HEK293T (cell line): ENCODE data around the gene CHCHD10.

Experiments
- CTCF ChIA-PET: fragments of 350-600 bp; formaldehyde crosslinking; extraction: SDS; loops from one replicate; lab custom pipeline; 2021; ENCODE audit warnings: antibody characterized with exemption, inconsistent platforms; lab: Yijun Ruan, JAX
- POLR2A ChIA-PET: fragments of 350-600 bp; formaldehyde crosslinking; extraction: SDS; loops from one replicate; lab custom pipeline; 2020; ENCODE audit warnings: antibody characterized with exemption, inconsistent platforms; lab: Yijun Ruan, JAX
- DNase-seq: peaks from one replicate; pipeline ENCODE4 v3.0.0; 2012; ENCODE audit warnings: mixed read lengths; ENCODE audit errors: extremely low spot score
- ARNT ChIP-seq: fragments of 450-650 bp; IDR thresholded peaks from 2 replicates; pipeline ENCODE4 v1.6.1; 2017; ENCODE audit warnings: mild to moderate bottlenecking
- BHLHE40 ChIP-seq: fragments of 450-650 bp; IDR thresholded peaks from 2 replicates; pipeline ENCODE4 v1.6.1; 2016; ENCODE audit warnings: mild to moderate bottlenecking, moderate library complexity, borderline replicate concordance
- CTBP1 ChIP-seq: fragments of 450-650 bp; IDR thresholded peaks from 2 replicates; pipeline ENCODE4 v1.6.1; 2016; ENCODE audit warnings: borderline replicate concordance
- ELF4 ChIP-seq: fragments of 450-650 bp; IDR thresholded peaks from 2 replicates; pipeline ENCODE4 v1.6.1; 2017; ENCODE audit warnings: antibody characterized with exemption
- FOXA1 ChIP-seq: fragments of 450-650 bp; IDR thresholded peaks from 2 replicates; pipeline ENCODE4 v1.6.1; 2016; ENCODE audit warnings: mild to moderate bottlenecking
- FOXK2 ChIP-seq: fragments of 450-650 bp; IDR thresholded peaks from 2 replicates; pipeline ENCODE4 v1.6.1; 2016; ENCODE audit warnings: mild to moderate bottlenecking
- FOXM1 ChIP-seq: fragments of 450-650 bp; IDR thresholded peaks from 2 replicates; pipeline ENCODE4 v1.6.1; 2017; ENCODE audit warnings: mild to moderate bottlenecking, borderline replicate concordance
- HDGF ChIP-seq: fragments of 450-650 bp; IDR thresholded peaks from 2 replicates; pipeline ENCODE4 v1.6.1; 2017; ENCODE audit warnings: antibody characterized with exemption, borderline replicate concordance
- L3MBTL2 ChIP-seq: fragments of 450-650 bp; conservative IDR thresholded peaks from 2 replicates; pipeline ENCODE4 v1.6.1; 2016; ENCODE audit warnings: mild to moderate bottlenecking
- LEF1 ChIP-seq: fragments of 450-650 bp; IDR thresholded peaks from 2 replicates; pipeline ENCODE4 v1.6.1; 2017; ENCODE audit warnings: mild to moderate bottlenecking, borderline replicate concordance
- NFRKB ChIP-seq: fragments of 450-650 bp; IDR thresholded peaks from 2 replicates; pipeline ENCODE4 v1.6.1; 2016; ENCODE audit warnings: mild to moderate bottlenecking, moderate library complexity
- SP1 ChIP-seq: fragments of 450-650 bp; IDR thresholded peaks from 2 replicates; pipeline ENCODE4 v1.6.1; 2017
- SUZ12 ChIP-seq: fragments of 450-650 bp; IDR thresholded peaks from 2 replicates; pipeline ENCODE4 v1.6.1; 2016; ENCODE audit warnings: mild to moderate bottlenecking
- TARDBP ChIP-seq: fragments of 450-650 bp; IDR thresholded peaks from 2 replicates; pipeline ENCODE4 v1.6.1; 2016
- ZNF384 ChIP-seq: fragments of 450-650 bp; IDR thresholded peaks from 2 replicates; pipeline ENCODE4 v1.6.1; 2016
- TF ChIP-seq, protein P1 (sequence below): fragments of 450-650 bp; IDR thresholded peaks from 2 replicates; pipeline ENCODE4 v1.6.1; 2016

Gene CHCHD10

DNA sequence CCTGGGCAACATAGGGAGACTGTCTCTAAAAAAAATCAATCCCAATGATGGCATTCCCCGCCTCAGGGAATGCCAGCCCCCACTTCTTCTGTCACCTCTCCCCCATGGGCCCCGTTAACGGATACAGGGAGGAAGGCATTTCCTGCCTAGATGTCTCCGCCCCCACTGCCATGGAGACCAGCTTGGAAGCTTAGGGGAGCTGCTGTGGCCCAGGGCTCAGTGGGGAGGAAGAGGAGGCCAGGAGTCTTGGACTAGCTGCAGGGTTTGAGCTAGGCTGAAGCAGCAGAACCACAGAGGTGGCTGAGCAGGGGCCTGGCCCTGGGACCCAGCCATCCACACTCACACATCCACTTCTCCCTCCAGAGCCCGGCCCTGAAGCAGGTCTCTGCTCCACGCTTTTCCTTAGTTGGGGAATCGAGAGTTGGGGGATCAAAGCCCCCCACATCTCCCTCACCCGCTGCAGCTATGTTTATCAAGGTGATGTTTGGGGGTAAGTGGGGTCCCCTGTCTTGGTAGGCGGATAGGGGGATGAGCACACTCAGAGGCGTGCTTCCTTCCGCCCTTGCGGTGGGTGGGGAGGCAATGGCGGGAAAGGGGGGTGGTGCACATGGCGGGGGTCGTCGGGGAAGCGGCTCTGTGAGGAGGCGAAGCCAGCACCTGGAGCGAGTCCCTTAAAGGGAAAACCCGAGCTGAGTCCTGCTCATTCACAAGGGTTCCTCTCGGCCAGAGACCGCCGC lies 4.8 kb downstream of the CHCHD10 start, which contains the start of gene C22orf15:
TSS of gene C22orf15 (plus strand) at position 149 of the 737 bp plus-strand sequence. CDS start at position 466, 317 bp downstream.
- POLR2A ChIA-PET, result interaction anchor here (1.2 to 3.0 kb wide), 3 partner anchors 8 to 95 kb away, joined by 3 to 14 read pairs (median 8); partner anchors contain the start of genes SLC2A11 and ZNF70
- TF ChIP-seq ARNT (no peak), FOXM1 (no peak), HDGF (no peak), L3MBTL2 (no peak), CTBP1 (no peak), SP1 (no peak), FOXK2 (no peak), TARDBP (no peak), SUZ12 (no peak), FOXA1 (no peak), ZNF384 (no peak), ELF4 (no peak), NFRKB (no peak), BHLHE40 (no peak), LEF1 (no peak)
- TF ChIP-seq, protein P1, sequence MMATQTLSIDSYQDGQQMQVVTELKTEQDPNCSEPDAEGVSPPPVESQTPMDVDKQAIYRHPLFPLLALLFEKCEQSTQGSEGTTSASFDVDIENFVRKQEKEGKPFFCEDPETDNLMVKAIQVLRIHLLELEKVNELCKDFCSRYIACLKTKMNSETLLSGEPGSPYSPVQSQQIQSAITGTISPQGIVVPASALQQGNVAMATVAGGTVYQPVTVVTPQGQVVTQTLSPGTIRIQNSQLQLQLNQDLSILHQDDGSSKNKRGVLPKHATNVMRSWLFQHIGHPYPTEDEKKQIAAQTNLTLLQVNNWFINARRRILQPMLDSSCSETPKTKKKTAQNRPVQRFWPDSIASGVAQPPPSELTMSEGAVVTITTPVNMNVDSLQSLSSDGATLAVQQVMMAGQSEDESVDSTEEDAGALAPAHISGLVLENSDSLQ, result no peak
- DNase-seq, result no peak
- CTCF ChIA-PET, result no interaction called here

DNA sequence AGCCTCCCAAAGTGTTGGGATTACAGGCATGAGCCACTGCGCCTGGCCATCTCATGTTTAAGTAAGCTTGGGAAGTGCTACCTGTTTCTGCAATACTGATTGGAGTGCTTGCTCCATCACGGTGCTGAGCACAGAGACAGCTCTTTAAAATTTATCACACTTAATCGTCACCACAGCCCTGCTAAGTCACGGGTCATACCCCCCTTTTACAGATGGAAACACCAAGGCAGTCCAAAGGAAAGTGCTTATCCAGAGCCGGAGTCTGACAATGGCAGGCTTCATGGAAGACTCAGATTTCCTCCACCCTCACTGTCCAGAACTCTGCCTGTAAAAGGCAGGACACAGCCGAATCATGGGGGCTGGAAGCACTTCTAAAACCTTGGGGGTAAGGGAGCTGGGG lies 7.7 kb downstream of the CHCHD10 start:
- POLR2A ChIA-PET, result interaction anchor here (1.8 kb wide), 1 partner anchor 9 kb away, joined by 7 read pairs; the partner anchor contains the start of gene ZNF70
- TF ChIP-seq FOXK2, result no peak
- TF ChIP-seq CTBP1, result no peak
- no peak for TF ChIP-seq HDGF
- no peak for TF ChIP-seq L3MBTL2
- no peak for TF ChIP-seq SP1
- no peak for TF ChIP-seq LEF1
- TF ChIP-seq NFRKB, result no peak
- no peak for TF ChIP-seq ELF4
- TF ChIP-seq FOXA1, result no peak
- TF ChIP-seq ZNF384, result no peak
- no peak for TF ChIP-seq FOXM1
- TF ChIP-seq, protein P1, result no peak
- no peak for TF ChIP-seq BHLHE40
- TF ChIP-seq SUZ12, result no peak
- TF ChIP-seq TARDBP, result no peak
- TF ChIP-seq ARNT, result no peak
- DNase-seq, result no peak
- CTCF ChIA-PET, result interaction anchor here (1.2 kb wide), 1 partner anchor 8 kb away, joined by 3 read pairs; the partner anchor contains the start of gene CHCHD10

DNA sequence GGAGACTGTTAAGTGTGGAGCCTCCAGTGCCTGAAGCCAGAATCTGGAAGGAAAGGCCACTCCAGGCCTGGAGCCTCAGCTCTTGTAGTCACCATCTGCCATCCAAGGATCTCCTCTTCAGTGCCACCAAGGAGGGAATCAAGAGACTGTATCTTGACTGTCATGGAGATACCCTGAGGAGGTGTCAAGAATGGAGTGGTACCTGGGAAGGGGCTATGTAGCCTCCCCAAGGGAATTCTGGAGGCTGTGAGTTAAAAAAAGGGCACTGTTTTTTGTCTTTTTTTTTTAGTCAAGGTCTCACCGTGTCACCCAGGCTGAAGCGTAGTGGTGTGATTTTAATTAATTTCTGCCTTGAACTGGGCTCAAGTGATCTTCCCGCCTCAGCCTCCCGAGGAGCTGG lies 8.2 kb downstream of the CHCHD10 start:
- CTCF ChIA-PET, result interaction anchor here (0.7 to 1.2 kb wide), 2 partner anchors 8 to 115 kb away, joined by 3 to 5 read pairs; partner anchors contain the start of gene CHCHD10
- POLR2A ChIA-PET, result interaction anchor here (0.8 to 1.8 kb wide), 3 partner anchors 8 to 98 kb away, joined by 3 to 7 read pairs (median 5); partner anchors contain the start of genes CHCHD10, SLC2A11 and ZNF70
- no peak for TF ChIP-seq ZNF384
- no peak for TF ChIP-seq CTBP1
- TF ChIP-seq FOXM1, result no peak
- TF ChIP-seq ELF4, result no peak
- TF ChIP-seq FOXK2, result no peak

DNA sequence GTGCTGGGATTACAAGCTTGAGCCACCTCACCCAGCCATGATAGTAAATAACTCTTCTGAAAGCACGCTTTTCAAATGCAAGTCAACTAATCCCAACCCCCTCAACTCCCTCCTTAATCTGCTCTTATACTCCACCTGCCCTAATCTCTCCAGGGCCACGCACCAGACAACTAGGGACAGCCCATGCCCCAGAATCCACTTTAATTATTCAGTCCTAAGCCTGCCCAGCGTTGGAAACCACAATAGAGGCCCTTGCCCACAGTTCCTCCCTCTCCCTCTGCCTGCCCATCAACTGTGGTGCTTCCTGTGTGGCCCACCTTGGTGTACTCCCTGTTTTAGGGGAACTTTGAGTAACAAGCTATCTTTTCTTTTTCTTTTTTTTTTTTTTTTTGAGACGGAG lies 10.9 kb downstream of the CHCHD10 start:
- no peak for TF ChIP-seq SUZ12
- TF ChIP-seq HDGF, result no peak
- no peak for TF ChIP-seq ARNT
- no peak for TF ChIP-seq FOXM1
- TF ChIP-seq CTBP1, result no peak
- no peak for TF ChIP-seq BHLHE40
- no peak for TF ChIP-seq SP1
- no peak for TF ChIP-seq ZNF384
- no peak for TF ChIP-seq FOXK2
- TF ChIP-seq FOXA1, result no peak
- no peak for TF ChIP-seq TARDBP
- DNase-seq, result no peak
- ChIA-PET POLR2A (no interaction called here), CTCF (interaction anchor here (0.6 to 1.4 kb wide), 2 partner anchors 9 to 12 kb away, joined by 3 read pairs; no protein-coding TSS in a partner anchor)

More for the DNA sequence above, 8.2 kb downstream of the CHCHD10 start:
- no peak for DNase-seq

DNA sequence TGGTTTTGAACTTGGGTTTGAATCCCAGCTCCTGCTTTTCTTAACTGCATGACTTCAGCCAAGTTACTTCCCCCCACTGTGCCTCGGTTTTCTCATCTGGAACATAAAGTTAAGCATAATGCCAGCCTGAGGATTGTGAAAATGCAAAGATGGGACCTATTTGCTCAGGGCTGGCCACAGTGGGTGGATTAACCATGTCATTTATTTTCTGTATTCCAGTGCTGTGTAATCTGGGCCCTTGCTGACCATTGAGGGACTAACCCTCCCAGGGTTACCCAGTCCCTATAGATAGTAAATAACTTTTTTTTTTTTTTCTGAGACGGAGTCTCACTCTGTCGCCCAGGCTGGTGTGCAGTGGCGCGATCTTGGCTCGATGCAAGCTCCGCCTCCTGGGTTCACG lies 12.1 kb downstream of the CHCHD10 start:
- ChIA-PET CTCF (interaction anchor here (0.6 kb wide), 1 partner anchor 58 kb away, joined by 3 read pairs; no protein-coding TSS in a partner anchor), POLR2A (interaction anchor here (1.0 to 1.3 kb wide), 3 partner anchors 8 to 18 kb away, joined by 3 to 4 read pairs (median 3); partner anchors contain the start of gene C22orf15)

More for the DNA sequence above, 12.1 kb downstream of the CHCHD10 start:
- no peak for DNase-seq
- TF ChIP-seq ZNF384 (no peak), ARNT (no peak), ELF4 (no peak)
